ENCODE measurements around the gene FDX1. TPM values are rescaled to one million over a fixed set of nuclear protein-coding genes. Genes with fewer than 3 reads are reported as not detected.
"Not testable (repeated sequence)": the region's sequence is repeated elsewhere in the genome, so short reads cannot be mapped to it uniquely, and the experiment has no call there.

The FDX1 gene, protein sequence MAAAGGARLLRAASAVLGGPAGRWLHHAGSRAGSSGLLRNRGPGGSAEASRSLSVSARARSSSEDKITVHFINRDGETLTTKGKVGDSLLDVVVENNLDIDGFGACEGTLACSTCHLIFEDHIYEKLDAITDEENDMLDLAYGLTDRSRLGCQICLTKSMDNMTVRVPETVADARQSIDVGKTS
- 15.6 and 16.2 TPM in 2 replicates for total RNA-seq (2014; rRNA removed; shearing (Covaris generic))

- peaks cover 19% of the 10 kb centered on the region for H3K4me1 ChIP-seq (replicated peaks)
- H3K27ac ChIP-seq: peak within 1 kb of the TSS; percentile 84
- peak; percentile 72 to 75 for DNase-seq (ENCODE audit: low read depth in 1 of 2, low spot score in 2 of 2)
- peaks cover 6% of the 10 kb centered on the region for H3K36me3 ChIP-seq
- H3K9me3 ChIP-seq (replicated peaks): no peaks in the 10 kb centered on the region
- peak within 1 kb of the TSS; percentile 89 for H3K4me3 ChIP-seq
- H3K27me3 ChIP-seq (replicated peaks): no peaks in the 10 kb centered on the region
Observed at GRCh38 chr11:110429731-110430266, at the start of gene FDX1. TSS of gene FDX1 (plus strand) at chr11:110429948. CDS start at chr11:110430121, 173 bp downstream.

DNA sequence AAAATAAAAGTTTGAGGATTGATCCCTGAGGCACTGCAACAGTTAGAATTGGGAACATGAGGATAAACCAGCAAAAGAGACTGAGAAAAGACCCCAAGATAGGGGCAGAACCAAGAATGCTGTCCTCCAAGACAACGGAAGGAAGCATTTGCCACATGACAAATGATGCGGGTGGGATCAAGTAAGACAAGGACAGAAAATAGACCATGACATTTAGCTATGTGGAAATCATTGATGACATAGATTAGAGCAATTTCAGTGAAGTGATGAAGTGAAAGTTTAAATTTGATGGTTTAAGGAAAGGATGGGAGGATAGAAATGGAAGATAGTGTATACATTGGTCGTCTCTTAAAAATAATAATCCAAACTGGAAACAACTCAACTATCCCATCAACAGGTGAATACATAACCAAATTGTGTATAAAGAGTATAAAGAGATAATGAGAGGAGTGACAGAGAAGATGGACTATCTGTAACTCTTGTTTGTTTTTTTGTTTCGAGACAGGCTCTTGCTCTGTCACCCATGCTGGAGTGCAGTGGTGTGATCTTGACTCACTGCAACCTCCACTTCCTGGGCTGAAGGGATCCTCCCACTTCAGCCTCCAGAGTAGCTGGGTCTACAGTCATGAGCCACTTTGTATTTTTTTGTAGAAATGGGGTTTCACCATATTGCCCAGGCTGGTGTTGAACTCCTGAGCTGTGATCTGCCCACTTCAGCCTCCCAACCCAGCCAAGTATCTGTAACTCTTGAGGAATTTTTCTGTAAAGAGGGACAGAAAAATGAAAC is 48.7 kb upstream of the FDX1 start:
- no peak overlapping the region for H3K27ac ChIP-seq

GRCh38 chr11:110388231-110388630 is 41.5 kb upstream of the FDX1 start:
- not testable (repeated sequence) for H3K4me1 ChIP-seq (replicated peaks)

More for the DNA sequence above, 48.7 kb upstream of the FDX1 start:
- Histone ChIP-seq H3K27me3 (replicated peaks) (no peaks in the 10 kb centered on the region), H3K4me1 (replicated peaks) (peaks cover 6% of the 10 kb centered on the region), H3K4me3 (no peak overlapping the region), H3K36me3 (no peaks in the 10 kb centered on the region), H3K9me3 (replicated peaks) (no peaks in the 10 kb centered on the region)
- DNase-seq (ENCODE audit: low read depth in 1 of 2, low spot score in 2 of 2): no peak

GRCh38 chr11:110389965-110390364 is 39.8 kb upstream of the FDX1 start:
- no peaks in the 10 kb centered on the region for H3K9me3 ChIP-seq (replicated peaks)
- no peak overlapping the region for H3K27ac ChIP-seq
- no peak overlapping the region for H3K4me3 ChIP-seq
- no peaks in the 10 kb centered on the region for H3K4me1 ChIP-seq (replicated peaks)
- H3K27me3 ChIP-seq (replicated peaks): no peaks in the 10 kb centered on the region
- no peaks in the 10 kb centered on the region for H3K36me3 ChIP-seq
- no peak for DNase-seq (ENCODE audit: low read depth in 1 of 2, low spot score in 2 of 2)

More at GRCh38 chr11:110388231-110388630, 41.5 kb upstream of the FDX1 start:
- not testable (repeated sequence) for H3K36me3 ChIP-seq; H3K4me3 ChIP-seq; H3K9me3 ChIP-seq (replicated peaks); H3K27ac ChIP-seq; DNase-seq (ENCODE audit: low read depth in 1 of 2, low spot score in 2 of 2); H3K27me3 ChIP-seq (replicated peaks)

DNA sequence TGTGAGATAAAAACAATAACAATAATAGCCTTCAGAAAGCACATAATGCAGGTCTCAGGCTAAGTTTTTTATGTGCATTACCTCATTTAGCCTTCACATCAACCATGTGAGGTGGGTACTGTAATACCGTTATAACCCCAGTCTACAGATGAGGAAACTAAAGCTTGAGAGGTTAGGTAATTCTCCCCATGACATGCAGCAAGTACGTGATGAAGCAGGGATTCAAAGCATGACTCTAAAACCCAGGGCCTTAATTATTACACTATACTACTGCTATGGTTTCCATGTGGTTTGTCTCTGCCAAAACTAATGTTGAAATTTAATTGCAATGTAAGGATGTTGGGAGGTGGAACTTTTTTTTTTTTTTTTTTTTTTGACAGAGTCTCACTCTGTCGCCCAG is 37.7 kb upstream of the FDX1 start:
- Histone ChIP-seq H3K9me3 (replicated peaks) (no peaks in the 10 kb centered on the region), H3K4me1 (replicated peaks) (no peaks in the 10 kb centered on the region), H3K4me3 (no peak overlapping the region), H3K27me3 (replicated peaks) (no peaks in the 10 kb centered on the region), H3K27ac (no peak overlapping the region), H3K36me3 (no peaks in the 10 kb centered on the region)
- no peak for DNase-seq (ENCODE audit: low read depth in 1 of 2, low spot score in 2 of 2)

- not testable (repeated sequence) for H3K27me3 ChIP-seq (replicated peaks); H3K4me3 ChIP-seq; H3K36me3 ChIP-seq; DNase-seq (ENCODE audit: low read depth in 1 of 2, low spot score in 2 of 2); H3K4me1 ChIP-seq (replicated peaks); H3K27ac ChIP-seq; H3K9me3 ChIP-seq (replicated peaks)
Observed at GRCh38 chr11:110397668-110398286, 32.0 kb upstream of the FDX1 start.

DNA sequence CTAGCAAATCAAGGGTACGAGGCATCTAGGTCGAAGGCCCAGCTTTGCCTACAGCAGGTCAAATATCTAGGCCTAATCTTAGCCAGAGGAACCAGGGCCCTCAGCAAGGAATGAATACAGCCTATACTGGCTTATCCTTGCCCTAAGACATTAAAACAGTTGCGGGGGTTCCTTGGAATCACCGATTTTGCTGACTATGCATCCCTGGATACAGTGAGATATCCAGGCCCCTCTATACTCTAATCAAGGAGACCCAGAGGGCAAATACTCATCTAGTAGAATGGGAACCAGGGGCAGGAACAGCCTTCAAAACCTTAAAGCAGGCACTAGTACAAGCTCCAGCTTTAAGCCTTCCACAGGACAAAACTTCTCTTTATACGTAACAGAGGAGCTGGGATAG is 26.2 kb upstream of the FDX1 start:
- not testable (repeated sequence) for H3K36me3 ChIP-seq; H3K4me1 ChIP-seq (replicated peaks); H3K4me3 ChIP-seq; H3K27me3 ChIP-seq (replicated peaks); DNase-seq (ENCODE audit: low read depth in 1 of 2, low spot score in 2 of 2); H3K9me3 ChIP-seq (replicated peaks); H3K27ac ChIP-seq

GRCh38 chr11:110405636-110406035 is 24.1 kb upstream of the FDX1 start:
- H3K36me3 ChIP-seq; H3K9me3 ChIP-seq (replicated peaks); H3K4me1 ChIP-seq (replicated peaks); H3K27ac ChIP-seq; DNase-seq (ENCODE audit: low read depth in 1 of 2, low spot score in 2 of 2); H3K27me3 ChIP-seq (replicated peaks); H3K4me3 ChIP-seq: not testable (repeated sequence)

- no peaks in the 10 kb centered on the region for H3K9me3 ChIP-seq (replicated peaks)
- DNase-seq (ENCODE audit: low read depth in 1 of 2, low spot score in 2 of 2): no peak
- H3K36me3 ChIP-seq: no peaks in the 10 kb centered on the region
- H3K27me3 ChIP-seq (replicated peaks): no peaks in the 10 kb centered on the region
- H3K27ac ChIP-seq: no peak overlapping the region
- H3K4me3 ChIP-seq: no peak overlapping the region
- H3K4me1 ChIP-seq (replicated peaks): no peaks in the 10 kb centered on the region
Observed at GRCh38 chr11:110407315-110407714, 22.4 kb upstream of the FDX1 start.

GRCh38 chr11:110409174-110409573 is 20.6 kb upstream of the FDX1 start:
- no peaks in the 10 kb centered on the region for H3K36me3 ChIP-seq
- H3K9me3 ChIP-seq (replicated peaks): no peaks in the 10 kb centered on the region
- H3K27ac ChIP-seq: no peak overlapping the region
- H3K4me3 ChIP-seq: no peak overlapping the region
- H3K27me3 ChIP-seq (replicated peaks): no peaks in the 10 kb centered on the region
- H3K4me1 ChIP-seq (replicated peaks): no peaks in the 10 kb centered on the region
- DNase-seq (ENCODE audit: low read depth in 1 of 2, low spot score in 2 of 2): no peak

- Histone ChIP-seq H3K4me1 (replicated peaks) (no peaks in the 10 kb centered on the region), H3K9me3 (replicated peaks) (no peaks in the 10 kb centered on the region), H3K4me3 (no peak overlapping the region), H3K27me3 (replicated peaks) (no peaks in the 10 kb centered on the region), H3K27ac (no peak overlapping the region), H3K36me3 (no peaks in the 10 kb centered on the region)
- DNase-seq (ENCODE audit: low read depth in 1 of 2, low spot score in 2 of 2): no peak
Observed at GRCh38 chr11:110410651-110411050, 19.1 kb upstream of the FDX1 start.

GRCh38 chr11:110415081-110415480 is 14.7 kb upstream of the FDX1 start:
- H3K27ac ChIP-seq: no peak overlapping the region
- H3K36me3 ChIP-seq: no peaks in the 10 kb centered on the region
- H3K4me1 ChIP-seq (replicated peaks): no peaks in the 10 kb centered on the region
- DNase-seq (ENCODE audit: low read depth in 1 of 2, low spot score in 2 of 2): no peak
- no peak overlapping the region for H3K4me3 ChIP-seq
- no peaks in the 10 kb centered on the region for H3K27me3 ChIP-seq (replicated peaks)
- no peaks in the 10 kb centered on the region for H3K9me3 ChIP-seq (replicated peaks)

DNA sequence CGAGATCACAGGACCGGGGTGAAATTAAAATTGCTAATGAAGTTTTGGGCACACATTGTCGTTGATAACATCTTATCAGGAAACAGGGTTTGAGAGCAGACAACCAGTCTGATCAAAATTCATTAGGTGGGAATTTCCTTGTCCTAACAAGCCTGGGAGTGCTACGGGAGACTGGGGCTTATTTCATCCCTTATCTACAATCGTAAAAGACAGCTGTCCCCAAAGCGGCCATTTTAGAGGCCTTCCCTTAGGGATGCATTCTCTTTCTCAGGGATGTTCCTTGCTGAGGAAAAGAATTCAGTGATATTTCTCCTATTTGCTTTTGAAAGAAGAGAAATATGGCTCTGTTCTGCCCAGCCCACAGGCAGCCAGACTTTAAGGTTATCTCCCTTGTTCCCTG is 8.1 kb upstream of the FDX1 start:
- not testable (repeated sequence) for H3K4me1 ChIP-seq (replicated peaks); H3K36me3 ChIP-seq; DNase-seq (ENCODE audit: low read depth in 1 of 2, low spot score in 2 of 2); H3K27me3 ChIP-seq (replicated peaks); H3K9me3 ChIP-seq (replicated peaks); H3K27ac ChIP-seq; H3K4me3 ChIP-seq

DNA sequence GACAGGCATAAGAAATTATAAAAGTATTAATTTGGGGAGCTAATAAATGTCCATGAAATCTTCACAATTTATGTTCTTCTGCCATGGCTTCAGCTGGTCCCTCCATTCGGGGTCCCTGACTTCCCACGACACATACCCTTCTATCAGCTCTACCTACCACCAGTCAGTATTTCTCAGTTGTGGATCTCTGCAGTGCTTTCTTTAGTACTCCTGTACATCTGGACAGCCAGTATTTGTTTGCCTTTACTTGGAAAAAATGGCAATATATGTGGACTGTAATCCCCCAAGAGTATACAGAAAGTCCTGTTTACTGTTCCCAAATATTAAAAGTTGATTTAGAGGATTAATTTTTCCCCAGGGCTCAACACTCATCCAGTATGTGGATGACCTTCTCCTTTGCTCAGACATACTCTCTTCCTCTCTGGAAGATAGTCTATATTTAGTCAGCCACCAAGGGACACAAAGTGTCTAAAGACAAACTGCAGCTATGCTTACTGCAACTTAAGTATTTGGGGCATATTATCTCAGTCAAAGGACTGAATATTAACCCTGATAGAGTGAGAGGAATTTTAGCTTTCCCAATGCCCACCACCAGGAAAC is 7.3 kb upstream of the FDX1 start:
- no peak for DNase-seq (ENCODE audit: low read depth in 1 of 2, low spot score in 2 of 2)
- no peaks in the 10 kb centered on the region for H3K36me3 ChIP-seq
- no peaks in the 10 kb centered on the region for H3K4me1 ChIP-seq (replicated peaks)
- H3K27ac ChIP-seq: no peak overlapping the region
- no peaks in the 10 kb centered on the region for H3K9me3 ChIP-seq (replicated peaks)
- H3K4me3 ChIP-seq: no peak overlapping the region
- no peaks in the 10 kb centered on the region for H3K27me3 ChIP-seq (replicated peaks)

Data from SJSA1 (cell line).